Muscle layer of colon (tissue), 2 donors: ENCODE data around the gene USP15.
"Not testable (repeated sequence)": the region's sequence is repeated elsewhere in the genome, so short reads cannot be mapped to it uniquely, and the experiment has no call there.

ENCODE experiments used
- H3K27ac ChIP-seq: one replicate; pipeline ENCODE4 v1.7.0; 2013; ENCODE audit warnings: low read depth, mild to moderate bottlenecking, low read length, moderate library complexity
- H3K27me3 ChIP-seq, 2 donors: one replicate each; pipeline ENCODE4 v1.7.0; 2013; ENCODE audit warnings: low read length in 2 of 2, mild to moderate bottlenecking in 2 of 2; ENCODE audit not compliant: insufficient read depth in 2 of 2, control insufficient read depth in 1 of 2
- H3K36me3 ChIP-seq: one replicate; pipeline ENCODE4 v1.7.0; 2013; ENCODE audit warnings: mild to moderate bottlenecking, low read length; ENCODE audit not compliant: insufficient read depth
- H3K4me1 ChIP-seq: one replicate; pipeline ENCODE4 v1.7.0; 2013; ENCODE audit warnings: mild to moderate bottlenecking, low read length; ENCODE audit not compliant: insufficient read depth
- H3K4me3 ChIP-seq, 2 donors: one replicate each; pipeline ENCODE4 v1.7.0; 2013; ENCODE audit warnings: low read length in 2 of 2, low read depth in 1 of 2, mild to moderate bottlenecking in 1 of 2, moderate library complexity in 1 of 2
- H3K9ac ChIP-seq: one replicate; pipeline ENCODE4 v1.7.0; 2013; ENCODE audit warnings: low read length
- H3K9me3 ChIP-seq: one replicate; pipeline ENCODE4 v1.7.0; 2013; ENCODE audit warnings: mild to moderate bottlenecking, low read length
- donor health status: abdominal sarcoma.
- donor health status: Adenocarcinoma of cecum.

The USP15 gene

GRCh38 chr12:62435303-62436163 lies 175.3 kb downstream of the USP15 start:
- Histone ChIP-seq H3K36me3 (no peaks in the 10 kb centered on the region), H3K4me1 (no peaks in the 10 kb centered on the region), H3K27ac (no peak overlapping the region), H3K4me3 (peak overlapping the region; percentile 62 to 89), H3K9ac (no peak overlapping the region), H3K9me3 (no peaks in the 10 kb centered on the region), H3K27me3 (peaks cover 0 to 14% of the 10 kb centered on the region in 2 donors)

DNA sequence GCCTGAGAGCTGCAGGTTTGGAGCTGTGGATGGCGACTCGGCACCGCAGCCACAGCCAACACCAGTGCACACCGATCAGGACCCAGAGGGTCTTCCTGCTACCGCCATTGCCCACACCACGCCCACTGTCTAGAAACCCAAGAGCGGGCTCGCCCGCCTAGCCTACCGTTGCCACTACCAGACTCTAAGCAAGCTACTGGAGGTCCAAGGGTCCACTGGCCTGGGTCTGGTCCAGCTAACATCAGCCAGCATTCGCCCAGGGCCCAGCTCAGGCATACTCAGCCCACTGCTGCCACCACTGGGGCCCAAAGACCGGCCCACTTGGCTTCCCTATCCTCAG lies 175.9 kb downstream of the USP15 start:
- no peak overlapping the region for H3K4me3 ChIP-seq
- H3K4me1 ChIP-seq: no peaks in the 10 kb centered on the region
- peaks cover 0 to 14% of the 10 kb centered on the region in 2 donors for H3K27me3 ChIP-seq
- no peaks in the 10 kb centered on the region for H3K9me3 ChIP-seq
- H3K27ac ChIP-seq: no peak overlapping the region
- no peak overlapping the region for H3K9ac ChIP-seq
- H3K36me3 ChIP-seq: no peaks in the 10 kb centered on the region

- H3K27ac ChIP-seq: no peak overlapping the region
- no peaks in the 10 kb centered on the region for H3K4me1 ChIP-seq
- H3K9ac ChIP-seq: no peak overlapping the region
- peaks cover 0 to 14% of the 10 kb centered on the region in 2 donors for H3K27me3 ChIP-seq
- no peaks in the 10 kb centered on the region for H3K36me3 ChIP-seq
- H3K4me3 ChIP-seq: no peak overlapping the region
- no peaks in the 10 kb centered on the region for H3K9me3 ChIP-seq
Measured at GRCh38 chr12:62438098-62438692, 178.0 kb downstream of the USP15 start.

DNA sequence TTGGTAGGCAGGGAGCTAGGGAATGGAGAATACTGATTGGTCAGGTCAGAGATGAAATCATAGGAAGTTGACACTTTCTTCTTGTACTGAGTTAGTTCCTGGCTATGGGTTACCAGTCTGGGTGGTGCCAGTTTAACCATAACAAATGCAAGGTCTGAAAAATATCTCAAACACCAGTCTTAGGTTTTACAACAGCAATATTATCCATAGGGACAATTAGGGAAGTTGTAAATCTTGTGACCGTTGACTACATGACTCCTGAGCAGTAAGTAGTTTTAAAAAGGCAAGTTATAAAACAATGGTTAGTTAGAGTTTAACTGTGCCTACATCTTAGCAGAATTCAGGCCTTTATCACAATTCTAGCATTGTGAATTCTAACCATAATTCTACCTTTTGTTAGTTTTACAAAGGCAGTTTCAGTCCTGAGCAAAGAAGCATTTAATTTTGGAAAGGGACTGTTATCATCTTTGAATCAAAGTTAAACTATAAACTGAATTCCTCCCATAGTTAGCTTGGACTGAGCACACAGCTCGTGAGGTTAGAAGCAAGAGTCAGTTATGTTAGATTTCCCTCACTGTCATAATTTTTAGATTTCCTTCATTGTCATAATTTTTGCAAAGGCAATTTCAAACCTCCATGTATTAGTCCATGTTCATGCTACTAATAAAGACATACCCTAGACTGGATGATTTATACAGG lies 186.7 kb downstream of the USP15 start:
- Histone ChIP-seq H3K27me3 (no peaks in the 10 kb centered on the region), H3K4me1 (no peaks in the 10 kb centered on the region), H3K36me3 (no peaks in the 10 kb centered on the region), H3K4me3 (no peak overlapping the region), H3K9ac (no peak overlapping the region), H3K9me3 (no peaks in the 10 kb centered on the region), H3K27ac (no peak overlapping the region)

DNA sequence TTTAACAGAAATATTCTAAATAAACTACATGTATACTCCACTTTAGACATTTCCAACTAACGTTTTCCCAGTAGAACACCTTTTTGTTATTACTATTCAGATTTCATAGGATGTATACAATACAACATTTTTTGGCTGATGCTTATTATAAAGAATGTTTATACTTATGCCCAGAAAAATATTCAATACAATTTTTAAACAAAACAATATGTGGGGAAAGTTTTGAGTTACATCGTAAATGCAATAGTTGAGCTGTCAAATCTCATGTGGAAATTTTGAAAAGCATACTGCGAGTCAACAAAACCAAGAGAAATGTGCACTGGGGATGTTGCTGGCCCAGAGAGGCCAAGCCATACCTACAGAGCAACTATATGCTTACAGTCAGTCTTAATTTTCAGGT lies 188.2 kb downstream of the USP15 start:
- no peaks in the 10 kb centered on the region for H3K36me3 ChIP-seq
- no peak overlapping the region for H3K4me3 ChIP-seq
- no peaks in the 10 kb centered on the region for H3K4me1 ChIP-seq
- H3K9me3 ChIP-seq: no peaks in the 10 kb centered on the region
- H3K9ac ChIP-seq: no peak overlapping the region
- H3K27me3 ChIP-seq: no peaks in the 10 kb centered on the region
- no peak overlapping the region for H3K27ac ChIP-seq

DNA sequence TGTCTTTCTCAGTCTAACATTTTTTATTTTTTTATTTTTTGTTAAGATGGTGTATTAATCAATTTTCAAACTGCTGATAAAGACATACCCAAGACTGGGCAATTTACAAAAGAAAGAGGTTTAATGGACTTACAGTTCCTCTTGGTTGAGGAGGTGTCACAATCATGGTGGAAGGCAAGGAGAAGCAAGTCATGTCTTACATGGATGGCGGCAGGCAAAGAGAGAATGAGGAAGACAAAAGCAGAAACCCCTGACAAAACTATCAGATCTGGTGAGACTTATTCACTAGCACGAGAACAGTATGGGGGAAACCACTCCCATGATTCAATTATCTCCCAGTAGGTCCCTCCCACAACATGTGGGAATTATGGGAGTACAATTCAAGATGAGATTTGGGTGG lies 195.2 kb downstream of the USP15 start:
- not testable (repeated sequence) for H3K9me3 ChIP-seq, H3K4me1 ChIP-seq, H3K36me3 ChIP-seq, H3K27me3 ChIP-seq, H3K27ac ChIP-seq, H3K4me3 ChIP-seq, H3K9ac ChIP-seq

GRCh38 chr12:62458626-62459025 lies 198.4 kb downstream of the USP15 start:
- H3K27me3 ChIP-seq: no peaks in the 10 kb centered on the region
- H3K4me3 ChIP-seq: no peak overlapping the region
- no peaks in the 10 kb centered on the region for H3K4me1 ChIP-seq
- no peaks in the 10 kb centered on the region for H3K9me3 ChIP-seq
- H3K9ac ChIP-seq: no peak overlapping the region
- H3K36me3 ChIP-seq: no peaks in the 10 kb centered on the region
- no peak overlapping the region for H3K27ac ChIP-seq

- no peaks in the 10 kb centered on the region for H3K27me3 ChIP-seq
- no peaks in the 10 kb centered on the region for H3K4me1 ChIP-seq
- H3K9me3 ChIP-seq: no peaks in the 10 kb centered on the region
- H3K9ac ChIP-seq: no peak overlapping the region
- no peak overlapping the region for H3K27ac ChIP-seq
- no peak overlapping the region for H3K4me3 ChIP-seq
- no peaks in the 10 kb centered on the region for H3K36me3 ChIP-seq
Measured at GRCh38 chr12:62459976-62460375, 199.8 kb downstream of the USP15 start.

DNA sequence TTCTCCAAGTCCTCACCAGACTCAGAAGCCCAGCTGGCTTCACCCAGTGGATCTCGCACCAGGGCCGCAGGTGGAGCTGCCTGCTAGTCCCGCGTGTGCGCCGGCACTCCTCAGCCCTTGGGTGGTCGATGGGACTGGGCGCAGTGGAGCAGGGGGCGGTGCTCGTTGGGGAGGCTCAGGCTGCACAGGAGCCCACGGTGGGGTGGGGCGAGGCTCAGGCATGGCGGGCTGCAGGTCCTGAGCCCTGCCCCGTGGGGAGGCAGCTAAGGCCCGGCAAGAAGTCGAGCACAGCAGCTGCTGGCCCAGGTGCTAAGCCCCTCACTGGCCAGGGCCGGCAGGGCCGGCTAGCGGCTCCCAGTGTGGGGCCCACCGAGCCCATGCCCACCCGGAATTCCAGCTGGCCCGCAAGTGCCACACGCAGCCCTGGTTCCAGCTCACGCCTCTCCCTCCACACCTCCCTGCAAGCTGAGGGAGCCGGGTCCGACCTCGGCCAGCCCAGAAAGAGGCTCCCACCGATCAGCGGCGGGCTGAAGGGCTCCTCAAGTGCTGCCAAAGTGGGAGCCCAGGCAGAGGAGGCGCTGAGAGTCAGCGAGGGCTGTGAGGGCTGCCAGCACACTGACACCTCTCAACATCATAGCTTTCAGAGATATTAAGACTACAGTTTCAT lies 201.1 kb downstream of the USP15 start:
- not testable (repeated sequence) for H3K4me3 ChIP-seq, H3K9me3 ChIP-seq, H3K4me1 ChIP-seq, H3K27me3 ChIP-seq, H3K9ac ChIP-seq, H3K27ac ChIP-seq, H3K36me3 ChIP-seq

- H3K4me1 ChIP-seq, H3K36me3 ChIP-seq, H3K9ac ChIP-seq, H3K9me3 ChIP-seq, H3K27ac ChIP-seq, H3K4me3 ChIP-seq, H3K27me3 ChIP-seq: not testable (repeated sequence)
Measured at GRCh38 chr12:62463252-62463651, 203.0 kb downstream of the USP15 start.
